Measurements from ENCODE around the gene CLMN. TPM values are rescaled to one million over a fixed set of nuclear protein-coding genes. Genes with fewer than 3 reads are reported as not detected.

The CLMN gene
- total and polyA plus RNA-seq, 2 of the 8 experiments (the other 6 are each of a cell fraction or from before 2014, with no cell fraction given), result 1.6 to 8.2 TPM

DNA sequence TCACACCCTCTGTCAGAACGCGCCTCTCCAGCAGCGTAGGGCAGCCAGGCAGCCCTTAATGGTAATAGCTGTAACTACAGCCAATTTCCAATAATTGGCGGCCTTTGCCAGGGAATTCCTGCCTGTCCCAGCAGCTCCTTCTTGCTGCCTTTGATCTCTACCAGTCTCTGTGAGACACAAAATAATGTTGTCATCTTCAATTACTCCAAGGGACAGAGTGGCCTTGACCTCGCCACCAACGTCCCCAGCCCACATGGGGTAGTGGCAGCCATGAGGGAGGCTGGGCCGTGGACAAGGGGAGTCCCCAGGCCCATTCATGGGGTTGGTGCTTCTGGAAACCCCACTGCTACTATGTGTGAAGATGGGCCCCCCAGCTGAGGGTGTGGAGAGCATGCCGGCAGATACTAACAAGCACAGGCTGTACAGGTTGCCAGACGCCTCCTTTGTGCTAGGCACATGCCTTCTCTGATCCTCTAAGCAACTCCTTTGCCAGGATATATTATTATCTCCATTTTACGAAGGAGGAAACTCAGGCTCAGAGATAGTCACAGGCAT, 17.4 kb upstream of the CLMN start:
- Histone ChIP-seq H3K4ac (replicated peaks; ENCODE audit: insufficient read length, low read depth, low read length) (no peak overlapping the region), H3K36me3 (ENCODE audit: control insufficient read depth in 2 of 4, insufficient read depth in 4 of 4, low read length in 3 of 4) (no peaks in the 10 kb centered on the region), H3K27me3 (replicated peaks in 1 of 4; ENCODE audit: control insufficient read depth in 3 of 4, extremely low read depth in 1 of 4, insufficient read depth in 3 of 4, low read length in 3 of 4) (no peaks in the 10 kb centered on the region), H3K79me2 (ENCODE audit: control insufficient read depth in 1 of 2, insufficient read depth in 2 of 2, low read length in 2 of 2) (no peaks in the 10 kb centered on the region), H4K8ac (ENCODE audit: extremely low read depth, insufficient read depth, low read length) (no peak overlapping the region), H2AK5ac (ENCODE audit: low read depth, low read length) (no peak overlapping the region), H4K20me1 (replicated peaks in 1 of 2; ENCODE audit: control insufficient read depth in 1 of 2, insufficient read depth in 2 of 2, low read length in 2 of 2) (no peaks in the 10 kb centered on the region), H2BK5ac (ENCODE audit: low read depth, low read length) (no peak overlapping the region), H3K9ac (replicated peaks in 1 of 4; ENCODE audit: extremely low read depth in 1 of 4, low read depth in 3 of 4, low read length in 3 of 4) (no peak overlapping the region), H3K23me2 (ENCODE audit: low read depth, low read length) (no peaks in the 10 kb centered on the region; the same call in 1 of the 2 replicates), H2BK12ac (ENCODE audit: low read depth, low read length) (no peak overlapping the region), H4K91ac (replicated peaks; ENCODE audit: insufficient read length, low read length) (no peak overlapping the region), H4K5ac (ENCODE audit: insufficient read length, low read depth, low read length) (no peak overlapping the region), H3K18ac (ENCODE audit: extremely low read depth, low read length) (no peak overlapping the region), H2BK120ac (replicated peaks; ENCODE audit: low read depth, low read length) (no peak overlapping the region), H3K9me3 (ENCODE audit: insufficient read depth in 2 of 2, low read depth in 1 of 2, low read length in 1 of 2) (no peaks in the 10 kb centered on the region), H3K4me2 (ENCODE audit: insufficient read depth in 1 of 2, low read depth in 2 of 2, low read length in 2 of 2) (no peak overlapping the region), H3K23ac (ENCODE audit: insufficient read length) (no peak overlapping the region), H3K4me1 (replicated peaks in 1 of 4; ENCODE audit: control insufficient read depth in 3 of 4, insufficient read depth in 4 of 4, low read length in 3 of 4) (peaks cover 0 to 4% (median 0%) of the 10 kb centered on the region in 4 experiments; a peak in 1 of 7 replicates), H2BK20ac (ENCODE audit: low read length) (no peak overlapping the region), H2AFZ (ENCODE audit: low read length) (no peak overlapping the region), H3K79me1 (ENCODE audit: low read depth, low read length) (no peaks in the 10 kb centered on the region), H3K27ac (ENCODE audit: low read depth, low read length) (no peak overlapping the region), H3K4me3 (ENCODE audit: extremely low read depth in 1 of 4, insufficient read depth in 2 of 4, low read depth in 3 of 4, low read length in 4 of 4) (no peak overlapping the region), H3K56ac (replicated peaks; ENCODE audit: insufficient read length, low read depth, low read length) (no peak overlapping the region), H2BK15ac (ENCODE audit: low read length) (no peak overlapping the region), H3K14ac (ENCODE audit: insufficient read length) (no peak overlapping the region)
- DNase-seq (ENCODE audit: low read depth in 1 of 2, low spot score in 2 of 2), result no peak
- no peak for FAIRE-seq
- WGBS, 2 experiments (ENCODE audit: extremely low coverage in 1 of 2, insufficient coverage in 1 of 2, insufficient read length in 1 of 2, insufficient replicate concordance in 2 of 2, low coverage in 1 of 2, low lambda C conversion rate in 2 of 2, missing lambda C conversion rate in 1 of 2), result 92% methylated on average over 10 of the region's 10 CpGs; no CpG with 5 or more reads in 1 of the 2 experiments
- CTCF ChIA-PET (ENCODE audit: partially characterized antibody), result interaction anchor here (0.6 to 4.4 kb wide), 6 partner anchors 10 to 132 kb away, joined by 3 to 20 read pairs (median 3); no protein-coding TSS in a partner anchor
- POLR2A ChIA-PET (ENCODE audit: partially characterized antibody), result no interaction called here
- TF ChIP-seq BACH1 (IDR thresholded peaks at IDR 0.05; ENCODE audit: low read length) (no peak), TAF7 (optimal IDR thresholded peaks at IDR 0.05; ENCODE audit: borderline replicate concordance, low read depth, low read length) (no peak), BCL11A (IDR thresholded peaks at IDR 0.05; ENCODE audit: low read depth in 2 of 2, low read length in 2 of 2) (no peak), NANOG (IDR thresholded peaks at IDR 0.05; ENCODE audit: insufficient read depth, low read depth, low read length, poor library complexity, severe bottlenecking) (no peak)

Data from H1 (cell line).